HEK293 (cell line): Measurements from ENCODE around the gene ERO1B.

Source experiments
- AEBP2 ChIP-seq: fragments of 450-650 bp; formaldehyde crosslinking; IDR thresholded peaks from 2 replicates; pipeline ENCODE4 v1.5.1; 2016; ENCODE audit warnings: missing biosample characterization, missing genetic modification characterization, borderline replicate concordance
- ATF2 ChIP-seq: fragments of 450-650 bp; formaldehyde crosslinking; IDR thresholded peaks from 2 replicates; pipeline ENCODE4 v1.5.1; 2016; ENCODE audit warnings: missing biosample characterization, missing genetic modification characterization, low read depth
- GFI1B ChIP-seq: fragments of 450-650 bp; formaldehyde crosslinking; IDR thresholded peaks from 2 replicates; pipeline ENCODE4 v1.5.1; 2016; ENCODE audit warnings: missing biosample characterization, missing genetic modification characterization
- GLIS2 ChIP-seq: fragments of 450-650 bp; formaldehyde crosslinking; IDR thresholded peaks from 2 replicates; pipeline ENCODE4 v1.5.1; 2016; ENCODE audit warnings: missing biosample characterization, missing genetic modification characterization
- HOXA7 ChIP-seq: sonication (generic); formaldehyde crosslinking; IDR thresholded peaks from 2 replicates; pipeline ENCODE4 v1.8.1; 2022; ENCODE audit warnings: missing genetic modification reagents, borderline replicate concordance
- INSM2 ChIP-seq: fragments of 450-650 bp; formaldehyde crosslinking; IDR thresholded peaks from 2 replicates; pipeline ENCODE4 v1.5.1; 2016; ENCODE audit warnings: missing biosample characterization, missing genetic modification characterization
- OVOL3 ChIP-seq: fragments of 450-650 bp; formaldehyde crosslinking; IDR thresholded peaks from 2 replicates; pipeline ENCODE4 v1.5.1; 2016; ENCODE audit warnings: missing biosample characterization, missing genetic modification characterization
- PRDM10 ChIP-seq: fragments of 450-650 bp; formaldehyde crosslinking; IDR thresholded peaks from 2 replicates; pipeline ENCODE4 v1.5.1; 2016; ENCODE audit warnings: missing biosample characterization, missing genetic modification characterization
- PRDM4 ChIP-seq: fragments of 450-650 bp; formaldehyde crosslinking; IDR thresholded peaks from 2 replicates; pipeline ENCODE4 v1.5.1; 2017; ENCODE audit warnings: missing biosample characterization, missing genetic modification characterization
- RBAK ChIP-seq: fragments of 450-650 bp; formaldehyde crosslinking; IDR thresholded peaks from 2 replicates; pipeline ENCODE4 v1.5.1; 2016; ENCODE audit warnings: missing biosample characterization, missing genetic modification characterization
- REPIN1 ChIP-seq: fragments of 450-650 bp; formaldehyde crosslinking; IDR thresholded peaks from 2 replicates; pipeline ENCODE4 v1.5.1; 2017; ENCODE audit warnings: missing biosample characterization, missing genetic modification characterization, low read depth
- TCF7L2 ChIP-seq: IDR thresholded peaks from 2 replicates; pipeline ENCODE4 v1.6.1; 2011; ENCODE audit warnings: low read depth, mild to moderate bottlenecking, inconsistent platforms, low read length, moderate library complexity, borderline replicate concordance
- WT1 ChIP-seq: fragments of 450-650 bp; formaldehyde crosslinking; IDR thresholded peaks from 2 replicates; pipeline ENCODE4 v1.5.1; 2016; ENCODE audit warnings: missing biosample characterization, missing genetic modification characterization
- ZBTB21 ChIP-seq: fragments of 450-650 bp; formaldehyde crosslinking; IDR thresholded peaks from 2 replicates; pipeline ENCODE4 v1.5.1; 2017; ENCODE audit warnings: missing biosample characterization, missing genetic modification characterization
- ZEB2 ChIP-seq: fragments of 450-650 bp; formaldehyde crosslinking; IDR thresholded peaks from 2 replicates; pipeline ENCODE4 v1.5.1; 2016; ENCODE audit warnings: missing biosample characterization, missing genetic modification characterization
- ZNF2 ChIP-seq: fragments of 450-650 bp; formaldehyde crosslinking; IDR thresholded peaks from 2 replicates; pipeline ENCODE4 v1.5.1; 2016; ENCODE audit warnings: missing biosample characterization, missing genetic modification characterization
- ZNF239 ChIP-seq: fragments of 450-650 bp; formaldehyde crosslinking; IDR thresholded peaks from 2 replicates; pipeline ENCODE4 v1.5.1; 2016; ENCODE audit warnings: missing biosample characterization, missing genetic modification characterization
- ZNF280C ChIP-seq: fragments of 450-650 bp; formaldehyde crosslinking; IDR thresholded peaks from 2 replicates; pipeline ENCODE4 v1.5.1; 2016; ENCODE audit warnings: missing biosample characterization, missing genetic modification characterization
- ZNF394 ChIP-seq: fragments of 450-650 bp; formaldehyde crosslinking; IDR thresholded peaks from 2 replicates; pipeline ENCODE4 v1.5.1; 2016; ENCODE audit warnings: missing biosample characterization, missing genetic modification characterization, mild to moderate bottlenecking, moderate library complexity, borderline replicate concordance
- ZNF416 ChIP-seq: fragments of 450-650 bp; formaldehyde crosslinking; IDR thresholded peaks from 2 replicates; pipeline ENCODE4 v1.5.1; 2016; ENCODE audit warnings: missing biosample characterization, missing genetic modification characterization
- ZNF473 ChIP-seq: fragments of 450-650 bp; formaldehyde crosslinking; IDR thresholded peaks from 2 replicates; pipeline ENCODE4 v1.5.1; 2017; ENCODE audit warnings: missing biosample characterization, missing genetic modification characterization
- ZNF561 ChIP-seq: fragments of 450-650 bp; IDR thresholded peaks from 2 replicates; pipeline ENCODE4 v1.5.1; 2018; ENCODE audit warnings: missing biosample characterization, missing genetic modification characterization, borderline replicate concordance
- ZNF791 ChIP-seq: fragments of 450-650 bp; formaldehyde crosslinking; IDR thresholded peaks from 2 replicates; pipeline ENCODE4 v1.5.1; 2016; ENCODE audit warnings: missing biosample characterization, missing genetic modification characterization
- ZNF843 ChIP-seq: fragments of 450-650 bp; formaldehyde crosslinking; IDR thresholded peaks from 2 replicates; pipeline ENCODE4 v1.5.1; 2016; ENCODE audit warnings: missing biosample characterization, missing genetic modification characterization
- ZSCAN5A ChIP-seq: fragments of 450-650 bp; formaldehyde crosslinking; IDR thresholded peaks from 2 replicates; pipeline ENCODE4 v1.5.1; 2016; ENCODE audit warnings: missing biosample characterization, missing genetic modification characterization

ERO1B gene

GRCh38 chr1:236168716-236169429 is 112.9 kb downstream of the ERO1B start (continued):
- TF ChIP-seq ZNF280C (tag by site-specific recombination) (no peak), TCF7L2 (no peak), ZNF791 (tag by site-specific recombination) (no peak), ZNF843 (tag by site-specific recombination) (no peak), REPIN1 (tag by site-specific recombination) (no peak), PRDM4 (tag by site-specific recombination) (no peak), OVOL3 (no peak), ZNF239 (tag by site-specific recombination) (no peak), WT1 (tag by site-specific recombination) (no peak), GFI1B (tag by site-specific recombination) (no peak), ATF2 (tag by site-specific recombination) (0 out of 2 replicates have a peak, but pooled peaks have one; percentile 5), ZNF416 (tag by site-specific recombination) (no peak), ZNF2 (no peak), INSM2 (tag by site-specific recombination) (no peak), GLIS2 (tag by site-specific recombination) (no peak), ZNF561 (tag by site-specific recombination) (no peak), RBAK (tag by site-specific recombination) (no peak), ZNF473 (tag by site-specific recombination) (no peak), ZBTB21 (tag by site-specific recombination) (peak; percentile 85), AEBP2 (no peak), HOXA7 (CRISPR knock-in tag) (no peak), ZSCAN5A (tag by site-specific recombination) (no peak), ZEB2 (tag by site-specific recombination) (peak; percentile 100), PRDM10 (no peak), ZNF394 (tag by site-specific recombination) (no peak)
